KBM-7 (cell line): ENCODE measurements around the gene GKAP1.
A peak's percentile ranks its signal among the peaks of the same experiment; 100 is the strongest.
"Not testable (repeated sequence)": the region's sequence is repeated elsewhere in the genome, so short reads cannot be mapped to it uniquely, and the experiment has no call there.

Source experiments
- DNase-seq: peaks from one replicate; pipeline ENCODE4 v3.0.0-alpha.2; 2015
- in situ Hi-C: fragments of 300-500 bp; cut with MboI; formaldehyde crosslinking; loops from 2 replicates; pipeline ENCODE4 v1.14.3; 2020; ENCODE audit warnings: low sequenced_read_pairs, low pct_unique_long_range_greater_than_20kb, mixed read lengths

GKAP1 gene

DNA sequence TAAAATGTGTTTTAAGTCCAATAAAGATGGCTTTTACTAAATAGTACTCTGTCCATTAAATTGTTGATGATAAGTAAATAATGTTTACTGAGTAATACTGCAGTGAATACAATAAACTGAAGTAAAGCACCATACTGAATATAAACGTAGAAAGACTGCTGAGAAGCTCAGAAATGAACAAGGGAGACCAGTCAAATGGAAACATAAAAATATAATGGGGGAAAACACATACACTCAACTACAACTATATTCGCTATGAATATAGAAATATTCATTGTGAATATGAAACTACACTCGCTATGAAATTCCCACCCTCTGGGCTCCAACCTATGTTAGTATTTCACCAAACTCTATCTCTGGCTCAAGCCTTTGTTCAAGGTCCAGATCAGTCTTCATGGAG is 67.9 kb downstream of the GKAP1 start:
- in situ Hi-C loops, result no loop called here
- DNase-seq, result no peak

DNA sequence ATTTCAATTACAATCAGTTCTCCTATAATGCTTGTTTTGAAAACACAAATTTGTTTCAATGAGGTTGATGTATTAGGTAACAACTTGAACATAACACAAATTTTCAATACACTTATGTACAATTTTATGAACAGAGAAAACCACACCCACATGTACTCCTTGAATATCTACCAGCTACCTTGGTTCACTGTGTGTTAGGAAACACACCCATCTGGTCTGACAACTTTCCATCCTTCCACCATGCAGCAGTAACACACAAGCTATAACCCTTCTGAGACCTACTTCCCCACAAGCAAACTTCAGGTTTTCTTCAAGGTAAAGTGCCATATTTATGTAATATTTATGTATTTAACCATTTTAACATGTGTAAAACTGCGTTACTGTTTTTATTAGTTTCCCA is 73.4 kb downstream of the GKAP1 start:
- in situ Hi-C loops, result no loop called here
- no peak for DNase-seq

DNA sequence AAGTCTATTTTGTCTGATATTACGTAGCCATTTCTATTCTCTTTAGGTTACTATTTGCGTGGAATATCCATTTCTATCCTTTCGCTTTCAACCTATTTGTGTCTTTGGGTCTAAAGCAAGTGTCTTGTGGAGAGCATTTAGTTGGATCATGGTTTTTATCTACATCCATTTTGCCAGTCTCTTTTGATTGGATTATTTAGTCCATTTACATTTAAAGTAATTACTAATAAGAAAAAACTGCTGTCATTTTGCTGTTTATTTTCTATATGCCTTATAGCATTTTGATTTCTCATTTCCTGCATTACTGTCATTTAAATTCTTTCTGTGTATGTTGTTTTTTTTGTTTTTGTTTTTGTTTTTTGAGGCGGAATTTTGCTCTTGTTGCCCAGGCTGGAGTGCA is 83.8 kb downstream of the GKAP1 start:
- in situ Hi-C loops, result no loop called here
- DNase-seq, result no peak

DNA sequence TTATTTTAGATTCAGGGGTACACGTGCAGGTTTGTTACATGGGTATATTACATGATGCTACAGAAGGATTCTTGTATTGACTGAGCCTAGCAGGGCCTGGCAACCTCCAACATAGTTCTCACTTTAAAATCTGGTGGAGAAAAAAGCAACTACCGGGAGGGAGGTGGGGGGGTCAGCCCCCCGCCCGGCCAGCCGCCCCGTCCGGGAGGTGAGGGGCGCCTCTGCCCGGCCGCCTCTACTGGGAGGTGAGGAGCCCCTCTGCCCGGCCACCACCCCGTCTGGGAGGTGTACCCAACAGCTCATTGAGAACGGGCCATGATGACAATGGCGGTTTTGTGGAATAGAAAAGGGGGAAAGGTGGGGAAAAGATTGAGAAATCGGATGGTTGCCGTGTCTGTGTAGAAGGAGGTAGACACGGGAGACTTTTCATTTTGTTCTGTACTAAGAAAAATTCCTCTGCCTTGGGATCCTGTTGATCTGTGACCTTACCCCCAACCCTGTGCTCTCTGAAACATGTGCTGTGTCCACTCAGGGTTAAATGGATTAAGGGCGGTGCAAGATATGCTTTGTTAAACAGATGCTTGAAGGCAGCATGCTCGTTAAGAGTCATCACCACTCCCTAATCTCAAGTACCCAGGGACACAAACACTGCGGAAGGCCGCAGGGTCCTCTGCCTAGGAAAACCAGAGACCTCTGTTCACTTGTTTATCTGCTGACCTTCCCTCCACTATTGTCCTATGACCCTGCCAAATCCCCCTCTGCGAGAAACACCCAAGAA is 88.8 kb downstream of the GKAP1 start:
- DNase-seq, in situ Hi-C loops: not testable (repeated sequence)

DNA sequence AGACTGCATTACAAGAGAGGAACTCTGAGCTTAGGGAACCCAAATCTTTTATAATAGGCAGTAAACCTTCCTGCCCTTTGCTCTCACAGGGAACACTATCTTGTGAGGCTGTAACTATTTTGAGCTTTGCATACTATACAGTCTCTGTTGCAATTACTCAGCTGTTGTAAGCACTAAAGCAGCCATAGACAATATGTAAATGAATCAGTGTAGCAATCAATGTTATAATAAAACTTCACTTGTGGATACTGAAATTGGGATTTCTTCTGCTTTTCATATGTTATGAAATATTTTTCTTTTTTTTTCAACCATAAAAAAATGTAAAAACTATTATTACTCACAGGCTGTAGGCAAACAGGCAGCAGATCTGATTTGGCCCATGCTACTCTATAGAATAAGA is 93.1 kb downstream of the GKAP1 start:
- in situ Hi-C loops, result no loop called here
- DNase-seq, result no peak

DNA sequence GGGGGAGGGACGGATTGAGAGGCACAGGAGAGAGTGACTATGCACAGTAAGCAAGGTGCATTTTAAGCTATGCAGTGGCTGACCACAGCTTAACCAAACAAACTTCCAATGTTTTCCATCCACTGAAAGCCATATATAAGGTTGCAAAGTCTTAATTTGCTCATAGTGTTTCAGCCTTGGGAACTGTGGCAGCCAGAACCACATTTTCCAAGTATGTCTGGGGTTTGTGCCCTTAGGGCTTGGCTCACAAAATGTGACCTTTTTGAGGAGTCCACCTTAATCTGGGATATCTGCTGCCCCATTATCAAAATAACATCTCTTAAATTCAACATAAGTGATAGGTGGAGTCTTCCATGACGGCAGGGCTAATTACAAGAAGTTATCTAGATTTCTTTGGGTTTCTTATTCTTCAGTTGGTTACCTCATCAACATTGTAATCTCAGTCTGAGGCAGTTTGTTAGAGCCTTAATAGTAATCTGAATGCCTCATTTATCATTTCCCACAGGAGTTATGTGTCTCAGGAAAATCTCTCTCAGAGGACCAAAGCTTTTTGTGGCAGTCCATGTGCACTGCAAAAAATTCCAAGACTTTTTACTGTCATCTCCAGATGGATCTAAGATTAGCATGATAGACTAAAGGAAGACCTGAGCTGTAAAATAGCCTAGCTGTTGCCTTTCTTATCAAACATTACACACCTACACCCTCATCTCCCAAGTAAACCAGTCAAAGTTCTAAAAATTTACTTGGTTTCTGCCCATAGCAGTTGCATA is 94.7 kb downstream of the GKAP1 start:
- in situ Hi-C loops, result no loop called here
- DNase-seq, result no peak

DNA sequence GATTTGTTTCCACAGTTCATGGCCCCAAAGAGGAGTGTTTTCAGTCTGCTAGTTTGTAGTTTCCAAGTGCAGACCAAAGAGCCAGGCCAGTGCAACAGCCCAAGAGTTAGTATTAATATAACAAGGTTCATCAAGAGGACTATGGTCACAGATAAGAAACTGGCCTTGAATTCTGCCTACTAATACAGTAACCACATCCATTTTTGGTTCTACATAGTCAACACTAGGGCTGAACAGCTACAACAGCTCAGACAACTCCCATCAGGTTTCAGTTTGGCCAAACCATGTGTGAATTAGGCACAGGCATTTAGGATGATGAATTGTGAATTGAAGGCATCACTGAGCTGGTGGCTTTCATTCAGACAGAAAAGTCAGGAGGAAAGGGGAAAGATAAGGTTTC is 96.1 kb downstream of the GKAP1 start:
- in situ Hi-C loops, result no loop called here
- no peak for DNase-seq

DNA sequence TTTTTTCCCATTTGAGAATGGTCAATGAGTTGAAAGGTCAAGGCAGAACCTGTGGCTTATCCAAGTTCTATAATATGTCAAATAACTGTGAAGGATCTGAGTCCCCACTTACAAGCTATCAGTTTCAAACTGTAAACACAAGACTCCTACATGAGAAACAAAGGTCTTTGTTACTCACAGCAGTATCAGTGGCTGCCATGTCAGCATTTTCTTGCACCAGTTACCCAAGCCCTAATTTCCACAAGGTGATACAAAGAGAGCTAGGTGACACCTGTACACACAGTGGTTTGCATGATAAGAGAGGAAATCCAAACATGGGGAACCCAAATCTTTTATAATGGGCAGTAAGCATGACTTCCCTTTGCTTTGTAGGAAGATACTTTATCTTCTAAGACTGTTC is 101.8 kb downstream of the GKAP1 start:
- in situ Hi-C loops, result no loop called here
- DNase-seq, result no peak

DNA sequence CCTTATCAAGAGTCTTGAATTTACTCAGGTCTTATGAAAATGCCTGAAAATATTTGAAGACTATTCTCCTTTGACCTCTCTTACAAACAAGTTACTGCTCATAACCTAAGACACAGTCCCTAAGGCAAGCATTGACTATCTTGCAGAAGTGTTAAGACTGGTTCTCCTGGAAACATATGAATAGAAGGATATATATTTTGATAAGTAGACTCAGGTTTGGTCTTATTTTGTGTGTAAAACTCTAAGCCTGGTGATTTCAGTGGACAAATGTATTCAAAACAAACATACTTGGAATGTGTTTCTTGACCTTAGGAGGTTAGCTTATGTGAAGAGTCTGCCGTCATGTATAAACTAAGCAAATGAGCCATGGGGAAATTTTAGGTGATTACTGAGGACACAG is 102.3 kb downstream of the GKAP1 start:
- in situ Hi-C loops, result no loop called here
- no peak for DNase-seq

DNA sequence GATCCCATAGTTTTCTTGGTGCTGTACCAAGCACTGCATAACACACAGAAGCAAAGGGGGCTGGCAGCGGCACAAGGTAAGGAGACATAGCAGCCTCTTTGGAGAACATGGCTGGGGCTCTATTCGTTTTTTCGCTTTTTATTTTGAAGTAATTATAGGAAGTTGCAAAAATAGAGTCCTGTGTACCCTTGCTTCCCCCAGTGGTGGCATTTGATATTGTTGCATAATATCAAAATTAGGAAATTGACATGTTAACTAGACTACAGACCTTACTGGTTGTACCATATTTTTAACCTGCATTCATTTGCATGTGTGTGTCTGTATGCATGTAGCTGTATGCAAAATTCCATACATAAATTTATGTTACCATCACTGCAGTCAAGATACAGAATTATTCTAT is 103.2 kb downstream of the GKAP1 start:
- peak; percentile 30 for DNase-seq
- in situ Hi-C loops, result no loop called here

DNA sequence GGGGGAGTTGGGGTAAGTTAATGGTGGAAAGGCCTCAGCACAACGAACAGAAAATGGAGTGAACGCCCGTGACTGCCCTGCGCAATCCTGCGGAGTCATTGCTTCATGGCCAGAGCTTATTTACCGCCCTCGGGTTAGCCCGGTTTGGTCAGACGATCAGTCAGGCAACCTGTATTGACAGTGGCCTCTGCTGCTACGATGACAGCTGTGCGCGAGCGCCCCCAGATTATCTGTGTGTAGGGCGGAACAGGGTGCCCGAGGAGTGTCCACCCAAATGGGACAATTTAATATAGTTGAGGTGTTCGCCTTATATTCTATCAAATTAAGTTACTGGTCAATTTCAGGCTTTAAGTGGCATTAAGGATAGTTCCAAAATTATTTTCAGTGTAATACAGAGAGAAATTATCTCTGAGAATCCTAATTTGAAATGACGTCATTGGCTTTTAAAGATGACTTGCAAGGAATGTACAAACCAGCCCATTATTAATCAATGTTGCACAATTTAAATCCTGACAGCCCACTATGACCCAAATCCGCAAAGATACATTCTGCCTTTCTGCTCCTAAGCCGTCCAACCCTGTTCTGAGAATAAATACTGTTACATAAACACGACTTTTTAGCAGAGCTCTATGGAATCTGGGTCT is 108.9 kb downstream of the GKAP1 start:
- no peak for DNase-seq
- in situ Hi-C loops, result no loop called here

DNA sequence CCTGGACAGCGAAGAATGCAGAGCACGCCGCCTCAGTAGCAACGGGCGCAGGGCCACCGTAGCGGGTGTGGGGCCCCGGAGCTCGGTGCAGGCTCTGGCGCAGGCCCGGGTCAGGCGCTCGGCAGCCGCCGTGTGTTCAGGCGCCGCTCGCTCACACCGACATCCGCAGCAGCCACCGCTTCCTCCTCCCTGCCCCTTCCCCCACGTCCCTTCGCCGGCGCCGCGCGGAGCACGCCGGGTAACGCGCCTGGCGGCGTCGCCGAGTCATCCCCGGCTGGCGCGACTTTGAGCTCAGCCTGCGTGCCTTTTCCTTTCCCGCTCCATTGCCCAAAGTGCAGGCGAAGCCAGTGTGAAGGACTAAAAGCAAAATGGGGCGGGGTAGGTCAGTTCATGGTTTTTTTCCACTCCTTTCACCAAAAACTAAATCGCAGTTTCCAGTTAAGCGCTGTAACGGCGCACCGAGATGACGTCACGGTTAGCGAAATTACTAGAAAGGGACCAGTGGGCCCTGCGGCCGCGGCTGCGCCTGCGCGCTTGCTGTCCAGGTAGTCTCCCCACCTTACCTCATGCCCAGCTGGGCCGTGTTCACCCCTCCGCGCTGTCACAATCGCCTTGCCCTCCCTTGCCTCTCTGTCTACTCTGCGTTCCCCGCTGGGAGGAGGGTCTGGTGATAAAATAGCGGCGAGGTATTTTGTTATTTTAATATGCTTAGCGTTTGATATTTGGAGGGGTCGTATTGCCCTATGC is 109.6 kb downstream of the GKAP1 start, which contains the start of gene UBQLN1:
Gene UBQLN1 (minus strand): TSS at position 191 of the 747 bp plus-strand sequence. CDS start 279 bp downstream, outside the sequence.
- peak; percentile 92 for DNase-seq
- in situ Hi-C loops, result no loop called here

DNA sequence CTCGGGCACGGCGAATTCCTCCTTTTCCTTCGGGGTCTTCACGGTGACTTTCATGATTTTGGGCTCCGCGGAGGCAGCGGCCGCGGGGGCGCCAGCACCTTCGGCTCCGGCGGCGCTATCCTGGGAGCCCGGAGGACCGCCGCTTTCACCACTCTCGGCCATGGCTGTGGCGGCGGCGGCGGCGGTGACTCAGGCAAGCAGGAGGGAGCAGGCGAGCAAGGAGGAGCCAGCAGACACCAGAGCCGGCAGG is 110.1 kb downstream of the GKAP1 start:
- DNase-seq, result no peak
- in situ Hi-C loops, result no loop called here

DNA sequence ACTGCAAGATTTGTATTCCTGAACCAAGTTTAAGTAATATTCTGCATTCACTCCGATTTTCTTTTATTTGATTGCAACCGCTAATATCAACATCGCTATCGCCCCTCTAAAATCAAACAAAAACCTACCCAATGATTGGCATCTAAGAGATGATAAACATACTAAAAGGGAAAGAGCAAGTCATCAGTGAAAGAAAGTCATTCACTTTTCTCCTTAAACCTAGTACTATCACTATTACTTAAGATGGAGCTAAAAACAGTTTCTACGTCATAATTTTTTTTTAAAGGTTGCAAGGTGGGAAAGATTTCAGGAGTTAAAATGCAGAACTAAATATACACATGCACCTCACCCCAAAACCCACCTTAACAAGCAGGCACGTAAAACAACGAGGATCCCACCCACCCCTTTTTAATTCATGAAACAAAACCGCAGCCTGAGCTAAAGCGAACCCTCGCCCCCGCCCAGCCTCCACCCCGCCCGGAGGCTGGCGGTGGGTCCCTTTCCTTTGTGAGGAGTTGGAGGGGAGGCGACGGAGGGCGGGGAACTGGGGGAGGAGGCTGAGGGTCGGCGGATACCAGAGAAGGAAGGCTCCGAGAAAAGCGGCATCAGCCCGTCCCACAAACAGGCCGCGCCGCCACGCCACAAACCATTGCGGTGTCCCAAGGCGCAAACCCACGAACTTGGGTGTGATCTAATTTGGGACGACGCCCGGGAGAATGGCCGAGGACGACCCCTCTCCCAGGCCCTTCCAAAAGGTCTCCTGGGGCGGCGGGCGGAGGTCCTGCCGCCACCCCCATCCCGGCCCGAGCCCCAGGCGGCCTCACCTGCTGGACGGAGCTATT is 110.7 kb downstream of the GKAP1 start:
- DNase-seq, result peak; percentile 72
- in situ Hi-C loops, result no loop called here

DNA sequence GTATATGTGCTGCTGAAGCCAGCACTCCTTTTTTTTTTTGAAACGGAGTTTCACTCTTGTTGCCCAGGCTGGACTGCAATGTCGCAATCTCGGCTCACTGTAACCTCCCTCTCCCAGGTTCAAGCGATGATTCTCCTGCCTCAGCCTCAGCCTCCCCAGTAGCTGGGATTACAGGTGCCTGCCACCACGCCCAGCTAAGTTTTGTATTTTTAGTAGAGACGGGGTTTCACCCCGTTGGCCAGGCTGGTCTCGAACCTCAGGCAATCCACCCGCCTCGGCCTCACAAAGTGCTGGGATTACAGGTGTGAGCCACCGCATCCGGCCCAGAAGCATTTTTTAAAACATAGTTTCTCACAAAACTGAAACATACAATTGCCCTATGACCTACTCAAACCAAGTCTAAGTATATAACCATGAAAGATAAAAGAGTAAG is 112.3 kb downstream of the GKAP1 start:
- in situ Hi-C loops, result not testable (repeated sequence)

DNA sequence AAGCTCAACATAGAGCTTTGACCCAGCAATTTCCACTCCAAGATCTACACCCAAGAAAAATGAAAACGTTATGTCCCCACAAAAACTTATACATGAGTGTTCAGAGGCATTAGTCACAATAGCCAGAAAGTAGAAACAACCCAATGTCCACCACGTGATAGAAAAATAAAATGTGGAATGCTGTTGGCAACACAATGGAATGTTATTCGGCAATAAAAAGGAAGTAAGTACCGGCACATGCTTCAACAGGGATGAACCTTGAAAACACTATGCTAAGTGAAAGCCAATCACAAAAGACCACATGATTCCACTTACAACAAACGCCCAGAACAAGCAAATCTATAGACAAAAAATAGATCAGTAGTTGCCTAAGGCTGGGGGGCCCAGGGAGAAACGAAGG is 115.8 kb downstream of the GKAP1 start:
- in situ Hi-C loops, result no loop called here
- no peak for DNase-seq

More for the DNA sequence above, 112.3 kb downstream of the GKAP1 start:
- not testable (repeated sequence) for DNase-seq

DNA sequence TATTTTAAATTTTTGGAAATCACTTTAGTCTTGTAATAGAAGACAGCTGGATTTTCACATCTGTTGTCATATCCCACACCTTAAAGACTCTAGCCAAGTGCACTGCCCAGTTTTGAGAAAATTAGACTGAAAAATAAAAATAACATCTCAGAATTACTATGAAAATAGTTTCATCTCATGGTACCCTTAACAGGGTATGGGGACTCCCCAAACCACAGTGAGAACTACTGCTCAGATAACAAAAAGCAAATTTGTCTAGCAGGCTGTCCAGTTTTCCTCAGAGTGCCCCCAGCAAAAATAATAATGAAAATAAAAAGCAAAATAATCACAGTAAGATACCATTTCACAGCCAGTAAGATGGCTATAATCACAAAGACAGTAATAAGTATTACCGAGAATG is 116.3 kb downstream of the GKAP1 start:
- no peak for DNase-seq
- in situ Hi-C loops, result no loop called here

DNA sequence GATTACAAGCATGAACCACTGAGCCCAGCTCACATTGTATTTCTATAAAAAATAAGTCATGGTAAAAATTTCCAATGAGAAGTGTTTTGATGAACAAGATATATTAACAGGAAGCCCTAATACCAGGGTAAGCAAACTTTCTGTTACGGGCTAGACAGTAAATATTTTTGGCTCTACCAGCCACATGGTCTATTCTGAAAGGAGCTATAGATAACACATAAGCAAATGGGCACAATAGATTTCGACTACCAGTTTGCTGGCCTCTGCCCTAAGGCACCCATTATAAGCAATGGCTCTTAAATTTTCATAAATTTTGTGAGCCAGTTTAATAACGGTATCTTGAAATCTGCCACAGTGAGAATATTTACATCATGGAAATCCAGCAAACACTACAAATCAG is 118.0 kb downstream of the GKAP1 start:
- in situ Hi-C loops, result no loop called here
- no peak for DNase-seq
